Measurements from ENCODE around the gene MROH2A. TPM values are rescaled to one million over a fixed set of nuclear protein-coding genes. Genes with fewer than 3 reads are reported as not detected.

The MROH2A gene
- total RNA-seq, 1 experiment from 2014 or later, result not detected

GRCh38 chr2:233832414-233832813, 54.3 kb downstream of the MROH2A start:
- no TSS peak for BruUV-seq (replicated peaks)
- Histone ChIP-seq H3K27ac (ENCODE audit: low read depth, low read length) (no peak overlapping the region), H3K4me2 (ENCODE audit: low read length) (no peak overlapping the region), H3K9me2 (ENCODE audit: insufficient read depth) (no peaks in the 10 kb centered on the region), H3K9me3 (ENCODE audit: control insufficient read depth in 1 of 2, insufficient read depth in 1 of 2, low read depth in 1 of 2, low read length in 2 of 2) (no peaks in the 10 kb centered on the region), H2AFZ (ENCODE audit: low read depth, low read length, poor library complexity, severe bottlenecking) (no peak overlapping the region), H3K79me2 (ENCODE audit: insufficient read depth, low read length) (peaks cover 32% of the 10 kb centered on the region), H3K36me3 (ENCODE audit: control insufficient read depth in 1 of 2, insufficient read depth in 2 of 2, low read length in 2 of 2) (peaks cover 23 to 26% of the 10 kb centered on the region in 2 experiments), H3K9ac (ENCODE audit: low read length) (no peak overlapping the region), H3K4me1 (ENCODE audit: control insufficient read depth in 1 of 2, insufficient read depth in 2 of 2, low read length in 2 of 2) (no peaks in the 10 kb centered on the region), H4K20me1 (ENCODE audit: insufficient read depth) (peaks cover 2% of the 10 kb centered on the region; the same call in 1 of the 2 replicates), H3K27me3 (ENCODE audit: insufficient read depth, low read length) (no peaks in the 10 kb centered on the region), H3K4me3 (replicated peaks in 1 of 2; ENCODE audit: low read depth in 1 of 2, low read length in 2 of 2) (no peak overlapping the region)
- intact Hi-C loops (cut with micrococcal nuclease), result loop anchor here (10.0 kb wide), 1 partner anchor 348 kb away; no protein-coding TSS in a partner anchor
- 0 out of 2 replicates have a peak, but pooled peaks have one; percentile 8 for ATAC-seq
- ChIA-PET RAD21 (ENCODE audit: low non-redundant PET in 1 of 2, low total read pairs in 2 of 2, uncharacterized antibody in 2 of 2, unreplicated experiment in 2 of 2) (no interaction called here), POLR2A (no interaction called here), CTCF (interaction anchor here (1.0 to 1.8 kb wide), 2 partner anchors 25 to 428 kb away, joined by 3 to 5 read pairs; no protein-coding TSS in a partner anchor)
- DNase-seq (ENCODE audit: low read depth, low spot score), result no peak
- TF ChIP-seq CBX3 (IDR thresholded peaks at IDR 0.05; ENCODE audit: low read depth) (no peak), POLR2AphosphoS5 (IDR thresholded peaks at IDR 0.05; ENCODE audit: low read depth, low read length) (no peak), ZBTB33 (IDR thresholded peaks at IDR 0.05; ENCODE audit: extremely low read depth, insufficient replicate concordance, low read length) (no peak), CEBPB (IDR thresholded peaks at IDR 0.05; ENCODE audit: low read depth) (no peak), SP1 (IDR thresholded peaks at IDR 0.05; ENCODE audit: low read depth) (no peak), POLR2A (IDR thresholded peaks at IDR 0.05; ENCODE audit: borderline replicate concordance, extremely low read depth, insufficient read depth, insufficient read length) (no peak), RAD21 (IDR thresholded peaks at IDR 0.05; ENCODE audit: low read depth) (no peak), EGR1 (IDR thresholded peaks at IDR 0.05; ENCODE audit: low read depth) (no peak), CTCF (IDR thresholded peaks at IDR 0.05 in 2 of 3, conservative IDR thresholded peaks at IDR 0.05 in 1 of 3; ENCODE audit: borderline replicate concordance in 1 of 3, insufficient read depth in 1 of 3, low read depth in 2 of 3, low read length in 2 of 3) (no peak), EZH2 (IDR thresholded peaks at IDR 0.05) (no peak), YY1 (IDR thresholded peaks at IDR 0.05; ENCODE audit: extremely low read depth, insufficient replicate concordance, low read depth, low read length) (no peak), ZNF274 (IDR thresholded peaks at IDR 0.05; ENCODE audit: low read depth, low read length) (no peak), TCF7L2 (IDR thresholded peaks at IDR 0.05; ENCODE audit: borderline replicate concordance, extremely low read depth, insufficient read depth, insufficient read length) (no peak), EZH2phosphoT487 (IDR thresholded peaks at IDR 0.05; ENCODE audit: borderline replicate concordance) (no peak)

Measured in HCT116 (cell line).